GM12878 (cell line): ENCODE measurements around the gene COL3A1. TPM values are rescaled to one million over a fixed set of nuclear protein-coding genes. Genes with fewer than 3 reads are reported as not detected.

Experiments used
- ATAC-seq: fragments of 200-7000 bp; cut with Tn5 transposase; 3 replicates; pipeline ENCODE4 v1.9.1; 2020; ENCODE audit warnings: mild to moderate bottlenecking, moderate library complexity
- BruUV-seq: library from RNA; stranded (reverse); fragments of 400-500 nt; replicated peaks from 2 replicates; lab custom pipeline; 2021; lab: Mats Ljungman, UMichigan
- CTCF ChIA-PET: fragments of 300-600 bp; sonication (Branson Sonifier 250); formaldehyde crosslinking; extraction: SDS; loops from one replicate; lab custom pipeline; 2021; ENCODE audit warnings: inconsistent platforms; lab: Yijun Ruan, JAX
- POLR2A ChIA-PET: fragments of 350-600 bp; formaldehyde crosslinking; extraction: SDS; loops from one replicate; lab custom pipeline; 2021; ENCODE audit warnings: inconsistent platforms; lab: Charles Lee
- RAD21 ChIA-PET: fragments of 300-600 bp; sonication (Branson Sonifier 250); formaldehyde crosslinking; loops from one replicate; lab custom pipeline; 2023; ENCODE audit warnings: antibody characterized with exemption; ENCODE audit not compliant: unreplicated experiment; lab: Charles Lee
- SMC1A ChIA-PET: fragments of 300-600 bp; sonication (Branson Sonifier 250); formaldehyde crosslinking; loops from one replicate; lab custom pipeline; 2023; ENCODE audit not compliant: unreplicated experiment, uncharacterized antibody; lab: Charles Lee
- DNase-seq: peaks from one replicate; pipeline ENCODE4 v3.0.0-alpha.2; 2011; ENCODE audit warnings: low read depth, low spot score
- FAIRE-seq: peaks from 3 replicates; lab custom pipeline; 2011; peaks lifted over from hg19 to GRCh38; lab: Jason Lieb, UNC
- H2AFZ ChIP-seq: 2 replicates; pipeline ENCODE4 v1.6.0; 2011; ENCODE audit warnings: low read depth, low read length, control low read depth; ENCODE audit not compliant: control insufficient read depth
- H3K27ac ChIP-seq: 2 replicates; pipeline ENCODE4 v1.5.1; 2011; ENCODE audit warnings: control low read depth; ENCODE audit not compliant: control insufficient read depth, insufficient read depth
- H3K27me3 ChIP-seq, 2 experiments: replicated peaks in 1 of 2; 2 replicates each; pipeline versions ENCODE4 v1.6.0 to v1.6.1; 2011; ENCODE audit warnings: low read length in 1 of 2; ENCODE audit not compliant: control insufficient read depth in 2 of 2, insufficient read depth in 2 of 2
- H3K36me3 ChIP-seq, 2 experiments: 2 replicates each; pipeline ENCODE4 v1.5.1; 2011; ENCODE audit warnings: low read length in 1 of 2; ENCODE audit not compliant: control insufficient read depth in 2 of 2, insufficient read depth in 2 of 2
- H3K4me1 ChIP-seq: 2 replicates; pipeline ENCODE4 v1.6.1; 2011; ENCODE audit warnings: mild to moderate bottlenecking, low read length, moderate library complexity, mixed read lengths; ENCODE audit not compliant: control insufficient read depth, insufficient read depth
- H3K4me2 ChIP-seq: 2 replicates; pipeline ENCODE4 v1.6.0; 2011; ENCODE audit warnings: control low read depth; ENCODE audit not compliant: control insufficient read depth, insufficient read depth
- H3K4me3 ChIP-seq: fragments of 200-600 bp; sonication (generic); 2 replicates; pipeline ENCODE4 v1.5.1; 2016
- H3K79me2 ChIP-seq: 2 replicates; pipeline ENCODE4 v1.6.0; 2011; ENCODE audit warnings: low read length; ENCODE audit not compliant: control insufficient read depth, insufficient read depth
- H3K9ac ChIP-seq: 2 replicates; pipeline ENCODE4 v1.8.0; 2011; ENCODE audit warnings: low read length, control low read depth, mixed read lengths; ENCODE audit not compliant: control insufficient read depth, insufficient read depth
- H3K9me3 ChIP-seq: replicated peaks from 3 replicates; pipeline ENCODE4 v1.5.1; 2011; ENCODE audit warnings: mild to moderate bottlenecking, low read length; ENCODE audit not compliant: control insufficient read depth, insufficient read depth
- H4K20me1 ChIP-seq: 2 replicates; pipeline ENCODE4 v1.6.0; 2011; ENCODE audit not compliant: control insufficient read depth, insufficient read depth
- ATF2 ChIP-seq: IDR thresholded peaks from 2 replicates; pipeline ENCODE4 v1.6.1; 2012; ENCODE audit warnings: low read length, inconsistent platforms
- BMI1 ChIP-seq: fragments of 450-650 bp; IDR thresholded peaks from 2 replicates; pipeline ENCODE4 v1.6.1; 2016; ENCODE audit warnings: mild to moderate bottlenecking, moderate library complexity, borderline replicate concordance
- CBX3 ChIP-seq: fragments of 200-600 bp; sonication (generic); IDR thresholded peaks from 2 replicates; pipeline ENCODE4 v1.6.1; 2016; ENCODE audit warnings: low read depth, borderline replicate concordance
- HDAC6 ChIP-seq: fragments of 200-600 bp; sonication (generic); IDR thresholded peaks from one replicate; pipeline ENCODE4 v1.8.0; 2017; ENCODE audit warnings: antibody characterized with exemption; ENCODE audit not compliant: unreplicated experiment
- HSF1 ChIP-seq: fragments of 150-350 bp; IDR thresholded peaks from 2 replicates; pipeline ENCODE4 v1.6.1; 2014; ENCODE audit warnings: mild to moderate bottlenecking, low read depth, low read length
- JUNB ChIP-seq: IDR thresholded peaks from 2 replicates; pipeline ENCODE4 v1.6.1; 2016; ENCODE audit warnings: antibody characterized with exemption, mild to moderate bottlenecking
- KAT2A ChIP-seq: conservative IDR thresholded peaks from 2 replicates; pipeline ENCODE4 v1.6.1; 2011; ENCODE audit warnings: low read depth, low read length; ENCODE audit not compliant: control insufficient read depth
- KDM1A ChIP-seq: fragments of 200-600 bp; sonication (generic); IDR thresholded peaks from 2 replicates; pipeline ENCODE4 v1.6.1; 2016; ENCODE audit warnings: borderline replicate concordance
- MTA3 ChIP-seq: IDR thresholded peaks from 2 replicates; pipeline ENCODE4 v1.6.1; 2012; ENCODE audit warnings: low read length, inconsistent platforms, borderline replicate concordance
- RCOR1 ChIP-seq: conservative IDR thresholded peaks from 2 replicates; pipeline ENCODE4 v1.6.1; 2012; ENCODE audit warnings: low read depth, low read length, improper control_type of control experiment
- ZNF687 ChIP-seq: fragments of 450-650 bp; IDR thresholded peaks from 2 replicates; pipeline ENCODE4 v1.6.1; 2017; ENCODE audit warnings: mild to moderate bottlenecking, moderate library complexity
- WGBS: methylation state at CpG from one replicate; pipeline ENCODE4 v1.1.6; 2016; ENCODE audit warnings: low lambda C conversion rate; ENCODE audit not compliant: insufficient replicate concordance, insufficient coverage; ENCODE audit errors: missing lambda C conversion rate; 5-methylcytosine and 5-hydroxymethylcytosine counted together
- in situ Hi-C: fragments of 300-500 bp; cut with MboI; formaldehyde crosslinking; loops from 9 replicates; pipeline ENCODE4 v1.14.3; 2018; ENCODE audit warnings: mixed read lengths
- intact Hi-C: fragments of 100-400 bp; cut with micrococcal nuclease; formaldehyde crosslinking; loops from one replicate; pipeline ENCODE4 v1.14.2; 2022; ENCODE audit not compliant: unreplicated experiment
- polyA plus RNA-seq, 11 experiments: library from polyadenylated mRNA; depleted of rRNA in 4 of 11; unstranded in 6 of 11; stranded (reverse) in 5 of 11; fragments of >200 nt; fragmentation: Nextera tagmentation in 4 of 11; fragmentation: Illumina TruSeq in 1 of 11; extraction: Ambion mirVana in 4 of 11; extraction: Trizol in 1 of 11; gene quantifications; 1 replicate in 1 of 11; 2 replicates in 10 of 11; pipeline versions ENCODE4 v1.2.1 to v1.2.3, GENCODE V29; 2011 to 2016; ENCODE audit warnings: inconsistent platforms in 2 of 11, missing spikeins in 2 of 11, low read depth in 1 of 11
- total RNA-seq, 4 experiments: library from RNA; depleted of rRNA in 3 of 4; stranded (reverse); fragments of >200 nt in 3 of 4; fragmentation: Illumina TruSeq in 1 of 4; extraction: Trizol in 1 of 4; gene quantifications; 2 replicates each; pipeline versions ENCODE4 v1.2.1 to v1.2.3, GENCODE V29; 2013 to 2021

Gene COL3A1
- total and polyA plus RNA-seq, 10 of the 15 experiments (the other 5 are each of a cell fraction or from before 2014, with no cell fraction given), result 0.04 to 0.67 (median 0.10) TPM; not detected in 2

GRCh38 chr2:188963741-188964140 lies 10.4 kb upstream of the COL3A1 start:
- DNase-seq, result no peak
- BruUV-seq, result no TSS peak
- H3K4me2 ChIP-seq, result no peak overlapping the region
- ATAC-seq, result no peak
- ChIA-PET CTCF (interaction anchor here (1.3 kb wide), 1 partner anchor 14 kb away, joined by 4 read pairs; no protein-coding TSS in a partner anchor), POLR2A (no interaction called here), SMC1A (interaction anchor here (0.8 to 1.5 kb wide), 2 partner anchors 14 to 439 kb away, joined by 3 read pairs; no protein-coding TSS in a partner anchor), RAD21 (no interaction called here)
- H3K27ac ChIP-seq, result no peak overlapping the region
- no peaks in the 10 kb centered on the region for H3K9me3 ChIP-seq
- H3K4me3 ChIP-seq, result no peak overlapping the region
- no peaks in the 10 kb centered on the region for H3K79me2 ChIP-seq
- no peaks in the 10 kb centered on the region for H4K20me1 ChIP-seq
- H3K4me1 ChIP-seq, result no peaks in the 10 kb centered on the region
- TF ChIP-seq JUNB (no peak), ATF2 (no peak), KAT2A (no peak), RCOR1 (no peak), HSF1 (no peak), BMI1 (no peak), HDAC6 (no peak), MTA3 (no peak), CBX3 (no peak), KDM1A (no peak), ZNF687 (no peak)
- no peak for FAIRE-seq
- no peak overlapping the region for H2AFZ ChIP-seq
- intact Hi-C loops, result no loop called here
- H3K27me3 ChIP-seq, result no peaks in the 10 kb centered on the region
- H3K9ac ChIP-seq, result no peak overlapping the region
- H3K36me3 ChIP-seq, result no peaks in the 10 kb centered on the region
- in situ Hi-C loops, result no loop called here
- 0% methylated on average over 3 of the region's 3 CpGs for WGBS
